ENCODE results near the gene CDK6. TPM values are rescaled to one million over a fixed set of nuclear protein-coding genes. Genes with fewer than 3 reads are reported as not detected.

The CDK6 gene
- polyA plus RNA-seq, 1 experiment: 29.2 TPM

DNA sequence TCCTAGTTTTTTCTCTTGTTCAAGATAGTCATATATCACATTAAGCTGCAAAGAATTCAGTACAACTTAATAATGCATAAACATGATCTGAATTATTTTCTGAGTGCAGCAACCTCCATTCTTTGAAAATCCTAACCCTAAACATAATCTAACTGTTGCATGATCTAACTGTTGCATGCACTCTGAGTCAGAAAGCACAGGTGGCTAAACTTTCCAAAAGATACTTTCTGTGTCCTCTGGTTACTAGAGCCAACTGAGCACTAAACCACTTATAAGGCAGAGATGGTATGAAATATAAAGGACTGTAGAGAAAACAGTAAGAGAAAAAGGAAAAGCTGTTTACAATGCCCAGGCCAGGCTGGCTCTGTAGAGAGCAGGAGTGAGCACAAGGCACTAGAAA, 223.2 kb downstream of the CDK6 start:
- POLR2A ChIA-PET: interaction anchor here (0.6 to 1.5 kb wide), 3 partner anchors 83 to 408 kb away, joined by 3 to 4 read pairs (median 3); no protein-coding TSS in a partner anchor
- CTCF ChIA-PET: interaction anchor here (0.6 to 1.9 kb wide), 4 partner anchors 15 to 385 kb away, joined by 3 to 7 read pairs (median 3); no protein-coding TSS in a partner anchor
- Histone ChIP-seq H3K27me3 (ENCODE audit: control insufficient read depth, insufficient read depth, low read length) (no peaks in the 10 kb centered on the region), H3K36me3 (ENCODE audit: control insufficient read depth, insufficient read depth, low read length) (peaks cover 3% of the 10 kb centered on the region), H3K4me3 (ENCODE audit: low read depth, low read length) (no peak overlapping the region)
- TF ChIP-seq, protein P1, sequence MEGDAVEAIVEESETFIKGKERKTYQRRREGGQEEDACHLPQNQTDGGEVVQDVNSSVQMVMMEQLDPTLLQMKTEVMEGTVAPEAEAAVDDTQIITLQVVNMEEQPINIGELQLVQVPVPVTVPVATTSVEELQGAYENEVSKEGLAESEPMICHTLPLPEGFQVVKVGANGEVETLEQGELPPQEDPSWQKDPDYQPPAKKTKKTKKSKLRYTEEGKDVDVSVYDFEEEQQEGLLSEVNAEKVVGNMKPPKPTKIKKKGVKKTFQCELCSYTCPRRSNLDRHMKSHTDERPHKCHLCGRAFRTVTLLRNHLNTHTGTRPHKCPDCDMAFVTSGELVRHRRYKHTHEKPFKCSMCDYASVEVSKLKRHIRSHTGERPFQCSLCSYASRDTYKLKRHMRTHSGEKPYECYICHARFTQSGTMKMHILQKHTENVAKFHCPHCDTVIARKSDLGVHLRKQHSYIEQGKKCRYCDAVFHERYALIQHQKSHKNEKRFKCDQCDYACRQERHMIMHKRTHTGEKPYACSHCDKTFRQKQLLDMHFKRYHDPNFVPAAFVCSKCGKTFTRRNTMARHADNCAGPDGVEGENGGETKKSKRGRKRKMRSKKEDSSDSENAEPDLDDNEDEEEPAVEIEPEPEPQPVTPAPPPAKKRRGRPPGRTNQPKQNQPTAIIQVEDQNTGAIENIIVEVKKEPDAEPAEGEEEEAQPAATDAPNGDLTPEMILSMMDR (IDR thresholded peaks at IDR 0.05; ENCODE audit: insufficient read depth, low read depth, low read length): no peak
- no peak for DNase-seq (ENCODE audit: low read depth)

DNA sequence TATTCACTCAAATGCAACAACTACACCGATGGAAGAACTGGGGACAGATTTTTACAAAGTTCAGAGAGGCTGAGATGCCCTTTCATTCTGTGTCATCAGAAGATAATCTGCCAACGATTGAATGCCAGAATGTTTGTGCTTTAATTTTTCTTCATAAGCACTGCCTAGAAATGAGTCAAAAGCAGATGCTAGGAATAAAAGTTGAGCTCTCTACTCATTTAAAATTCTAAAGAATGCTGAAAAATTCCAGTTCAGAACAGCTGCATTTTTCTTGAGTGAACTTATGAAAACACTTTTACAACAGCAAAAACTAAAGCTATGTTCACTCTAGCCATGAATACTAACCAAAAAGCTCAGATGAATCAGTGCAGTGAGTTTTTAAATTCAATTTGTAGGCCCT, 223.9 kb downstream of the CDK6 start:
- TF ChIP-seq, protein P1 (IDR thresholded peaks at IDR 0.05; ENCODE audit: insufficient read depth, low read depth, low read length): no peak
- H3K4me3 ChIP-seq (ENCODE audit: low read depth, low read length): no peak overlapping the region
- peaks cover 3% of the 10 kb centered on the region for H3K36me3 ChIP-seq (ENCODE audit: control insufficient read depth, insufficient read depth, low read length)
- DNase-seq (ENCODE audit: low read depth): peak; percentile 61
- ChIA-PET POLR2A (interaction anchor here (0.6 to 1.5 kb wide), 3 partner anchors 221 to 409 kb away, joined by 3 to 4 read pairs (median 3); no protein-coding TSS in a partner anchor), CTCF (interaction anchor here (1.4 to 3.6 kb wide), 4 partner anchors 8 to 221 kb away, joined by 3 to 22 read pairs (median 5); no protein-coding TSS in a partner anchor)
- H3K27me3 ChIP-seq (ENCODE audit: control insufficient read depth, insufficient read depth, low read length): no peaks in the 10 kb centered on the region

DNA sequence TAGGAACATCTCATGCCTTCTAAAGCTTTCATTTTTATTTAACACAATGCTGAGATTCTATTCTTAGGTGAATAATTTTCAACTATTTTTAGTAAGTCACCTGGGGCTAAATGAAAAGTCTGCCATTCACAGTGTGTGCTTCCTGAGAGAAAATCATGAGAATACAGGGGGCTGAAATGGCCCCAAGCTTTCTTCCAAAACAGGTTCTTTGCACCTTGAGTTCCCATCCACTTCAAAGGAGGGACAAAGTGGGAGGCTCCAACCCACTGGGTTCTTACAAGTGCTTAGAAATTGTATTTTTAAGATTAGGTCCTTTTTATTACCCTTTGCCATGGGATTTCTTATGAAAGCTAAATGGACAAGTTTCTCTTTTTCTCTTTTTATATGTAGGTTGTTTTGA, 224.6 kb downstream of the CDK6 start:
- Histone ChIP-seq H3K36me3 (ENCODE audit: control insufficient read depth, insufficient read depth, low read length) (peaks cover 2% of the 10 kb centered on the region), H3K27me3 (ENCODE audit: control insufficient read depth, insufficient read depth, low read length) (no peaks in the 10 kb centered on the region), H3K4me3 (ENCODE audit: low read depth, low read length) (no peak overlapping the region)
- CTCF ChIA-PET: interaction anchor here (1.7 to 3.6 kb wide), 2 partner anchors 9 to 14 kb away, joined by 3 to 22 read pairs; no protein-coding TSS in a partner anchor
- TF ChIP-seq, protein P1 (IDR thresholded peaks at IDR 0.05; ENCODE audit: insufficient read depth, low read depth, low read length): no peak
- no peak for DNase-seq (ENCODE audit: low read depth)
- POLR2A ChIA-PET: interaction anchor here (1.5 kb wide), 1 partner anchor 221 kb away, joined by 4 read pairs; no protein-coding TSS in a partner anchor

DNA sequence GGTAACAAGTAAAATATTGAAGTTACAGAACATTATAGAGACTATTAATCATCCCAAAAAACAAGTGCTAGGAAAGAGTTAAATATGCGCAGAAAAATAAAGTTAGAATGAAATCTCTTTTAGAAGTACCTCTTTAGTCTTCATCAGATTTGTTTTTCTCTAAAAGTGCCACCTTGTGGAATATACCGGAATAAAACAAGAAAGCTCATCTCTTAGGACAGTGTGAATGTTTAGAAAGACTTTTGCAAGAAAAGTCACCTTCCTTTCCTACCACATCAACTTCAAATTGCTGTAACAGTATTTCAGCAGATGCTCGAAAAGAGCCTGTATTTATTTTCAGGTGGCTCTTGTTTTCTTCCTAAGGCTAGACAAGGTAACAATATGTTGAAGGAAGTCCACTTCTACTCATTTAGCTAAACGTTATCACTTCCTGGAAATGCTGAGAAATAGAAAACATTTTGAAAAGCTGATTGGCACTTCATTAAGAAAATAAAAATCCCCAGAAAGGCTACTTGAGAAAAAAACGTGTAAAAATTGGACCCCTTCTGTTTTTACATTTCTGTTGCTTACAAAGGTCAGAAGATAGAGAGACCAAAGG, 226.4 kb downstream of the CDK6 start:
- Histone ChIP-seq H3K4me3 (ENCODE audit: low read depth, low read length) (no peak overlapping the region), H3K27me3 (ENCODE audit: control insufficient read depth, insufficient read depth, low read length) (no peaks in the 10 kb centered on the region), H3K36me3 (ENCODE audit: control insufficient read depth, insufficient read depth, low read length) (peaks cover 3% of the 10 kb centered on the region; the same call in 1 of the 2 replicates)
- ChIA-PET POLR2A (interaction anchor here (0.6 kb wide), 2 partner anchors 85 to 228 kb away, joined by 3 to 5 read pairs; no protein-coding TSS in a partner anchor), CTCF (interaction anchor here (0.5 to 3.6 kb wide), 8 partner anchors 11 to 438 kb away, joined by 3 to 22 read pairs (median 3); no protein-coding TSS in a partner anchor)
- TF ChIP-seq, protein P1 (IDR thresholded peaks at IDR 0.05; ENCODE audit: insufficient read depth, low read depth, low read length): peak; percentile 50
- no peak for DNase-seq (ENCODE audit: low read depth)

All from BJ (cell line).